Stimulated activated CD8-positive, alpha-beta memory T cell treated with anti-CD3 and anti-CD28 coated beads, Interleukin-12 subunit alpha, Interleukin-12 subunit beta, amount 100 ng/mL, for 1 hour (primary cell): Measurements from ENCODE around the gene SOX11.

Experiments
- DNase-seq: peaks from one replicate; pipeline ENCODE4 v3.0.0-alpha.2; 2020; ENCODE audit warnings: low read depth

SOX11 gene

GRCh38 chr2:5692561-5693286 lies 540 bp downstream of the SOX11 start:
- no peak for DNase-seq

DNA sequence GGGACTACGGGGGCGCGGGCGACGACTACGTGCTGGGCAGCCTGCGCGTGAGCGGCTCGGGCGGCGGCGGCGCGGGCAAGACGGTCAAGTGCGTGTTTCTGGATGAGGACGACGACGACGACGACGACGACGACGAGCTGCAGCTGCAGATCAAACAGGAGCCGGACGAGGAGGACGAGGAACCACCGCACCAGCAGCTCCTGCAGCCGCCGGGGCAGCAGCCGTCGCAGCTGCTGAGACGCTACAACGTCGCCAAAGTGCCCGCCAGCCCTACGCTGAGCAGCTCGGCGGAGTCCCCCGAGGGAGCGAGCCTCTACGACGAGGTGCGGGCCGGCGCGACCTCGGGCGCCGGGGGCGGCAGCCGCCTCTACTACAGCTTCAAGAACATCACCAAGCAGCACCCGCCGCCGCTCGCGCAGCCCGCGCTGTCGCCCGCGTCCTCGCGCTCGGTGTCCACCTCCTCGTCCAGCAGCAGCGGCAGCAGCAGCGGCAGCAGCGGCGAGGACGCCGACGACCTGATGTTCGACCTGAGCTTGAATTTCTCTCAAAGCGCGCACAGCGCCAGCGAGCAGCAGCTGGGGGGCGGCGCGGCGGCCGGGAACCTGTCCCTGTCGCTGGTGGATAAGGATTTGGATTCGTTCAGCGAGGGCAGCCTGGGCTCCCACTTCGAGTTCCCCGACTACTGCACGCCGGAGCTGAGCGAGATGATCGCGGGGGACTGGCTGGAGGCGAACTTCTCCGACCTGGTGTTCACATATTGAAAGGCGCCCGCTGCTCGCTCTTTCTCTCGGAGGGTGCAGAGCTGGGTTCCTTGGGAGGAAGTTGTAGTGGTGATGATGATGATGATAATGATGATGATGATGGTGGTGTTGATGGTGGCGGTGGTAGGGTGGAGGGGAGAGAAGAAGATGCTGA lies 1.4 kb downstream of the SOX11 start:
- no peak for DNase-seq

DNA sequence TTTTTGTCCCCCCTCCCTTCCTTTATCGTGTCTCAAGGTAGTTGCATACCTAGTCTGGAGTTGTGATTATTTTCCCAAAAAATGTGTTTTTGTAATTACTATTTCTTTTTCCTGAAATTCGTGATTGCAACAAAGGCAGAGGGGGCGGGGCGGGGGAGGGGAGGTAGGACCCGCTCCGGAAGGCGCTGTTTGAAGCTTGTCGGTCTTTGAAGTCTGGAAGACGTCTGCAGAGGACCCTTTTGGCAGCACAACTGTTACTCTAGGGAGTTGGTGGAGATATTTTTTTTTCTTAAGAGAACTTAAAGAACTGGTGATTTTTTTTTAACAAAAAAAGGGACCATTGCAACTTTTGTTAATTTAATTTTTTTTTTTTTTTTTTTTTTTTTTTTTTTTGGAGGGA lies 2.1 kb downstream of the SOX11 start:
- no peak for DNase-seq

DNA sequence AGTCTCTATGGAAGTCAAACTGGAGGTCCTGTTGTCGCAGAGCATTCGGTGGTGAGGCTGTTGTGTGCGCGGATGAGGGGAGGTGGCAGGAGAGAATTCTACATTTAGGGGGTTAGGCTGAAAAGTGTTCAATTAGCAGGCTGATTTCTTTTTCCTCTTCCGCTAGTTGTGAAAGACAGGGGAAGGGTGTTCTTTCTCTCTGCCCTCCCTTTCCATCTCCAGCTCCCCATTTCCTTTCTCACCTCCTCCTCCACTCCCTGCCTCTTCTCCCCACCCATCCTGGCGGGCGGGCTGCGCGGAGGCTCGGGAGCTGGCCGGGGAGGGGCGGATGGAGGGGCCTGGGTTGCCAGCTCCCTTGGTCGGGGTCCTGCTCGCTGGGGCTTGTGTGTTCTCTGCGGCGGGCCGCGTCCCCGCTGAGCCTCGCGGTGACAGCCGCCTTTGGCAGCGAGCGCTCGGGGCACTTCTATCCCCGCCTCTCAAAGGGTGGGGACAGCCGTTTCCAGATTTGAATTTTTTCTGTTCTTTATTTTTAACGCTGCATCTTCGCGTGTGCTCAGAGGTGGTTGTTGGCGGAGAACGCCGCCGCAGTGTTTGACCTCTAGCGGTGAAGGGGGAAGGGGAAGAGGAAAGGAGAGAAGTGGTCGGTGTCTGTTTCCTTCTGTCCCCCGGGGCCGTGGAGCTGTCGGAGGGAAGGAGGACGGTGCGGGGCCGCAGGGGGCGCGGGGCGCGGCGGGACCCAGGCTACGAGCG lies 3.6 kb downstream of the SOX11 start:
- DNase-seq, result no peak

DNA sequence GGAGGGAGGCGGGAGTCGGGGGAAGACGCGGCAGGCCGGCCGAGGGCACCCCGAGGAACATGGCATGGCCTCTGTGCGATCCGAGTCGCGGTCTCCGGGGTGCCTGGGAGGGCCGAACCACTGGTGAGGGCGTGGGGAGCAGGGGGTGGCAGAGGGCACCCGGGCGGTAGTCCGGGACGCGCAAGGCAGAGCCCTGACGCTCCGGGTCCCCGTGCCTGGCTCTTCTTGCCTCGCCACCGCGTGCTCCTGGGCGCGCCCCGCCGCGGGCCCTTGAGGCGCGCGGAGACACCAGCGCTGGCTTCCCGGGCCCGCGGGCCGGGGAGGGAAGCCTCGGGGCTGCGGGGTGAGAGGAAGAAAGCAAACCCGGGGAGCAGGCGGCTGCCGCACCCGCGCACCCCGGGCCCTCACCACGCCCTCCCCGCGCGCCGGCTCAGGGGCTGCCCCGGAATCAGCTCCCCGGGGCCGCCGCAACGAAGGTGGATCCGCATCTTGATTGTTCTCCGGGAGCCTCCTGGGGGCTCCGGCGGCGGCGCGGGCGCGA lies 4.3 kb downstream of the SOX11 start:
- no peak for DNase-seq

GRCh38 chr2:5696945-5697521 lies 4.8 kb downstream of the SOX11 start:
- DNase-seq, result no peak

- DNase-seq, result no peak
These were observed 5.4 kb downstream of the SOX11 start for GRCh38 chr2:5697562-5697961.

GRCh38 chr2:5698134-5698533 lies 6.0 kb downstream of the SOX11 start:
- DNase-seq, result no peak

- no peak for DNase-seq
These were observed 7.8 kb downstream of the SOX11 start for GRCh38 chr2:5699963-5700362.

- no peak for DNase-seq
These were observed 8.4 kb downstream of the SOX11 start for GRCh38 chr2:5700551-5700950.

DNA sequence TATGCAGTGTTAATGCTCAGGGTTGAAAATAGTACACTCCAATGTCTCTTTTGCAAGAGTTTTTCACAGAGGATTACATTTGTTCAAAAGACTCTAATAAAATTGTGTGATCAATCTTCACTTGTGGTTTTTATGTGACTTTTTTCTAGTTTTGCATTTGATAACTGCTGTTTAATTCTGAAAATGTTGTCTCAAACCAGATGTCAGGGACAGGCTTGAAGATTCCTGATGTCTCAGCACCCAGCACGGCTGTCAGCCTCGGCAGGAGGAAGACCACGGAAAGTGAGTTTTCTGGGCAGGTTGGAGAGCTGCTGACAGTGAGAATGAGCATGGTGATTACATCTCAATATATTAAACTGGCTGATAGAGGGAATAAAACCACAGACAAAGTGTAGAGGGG lies 9.1 kb downstream of the SOX11 start:
- no peak for DNase-seq

GRCh38 chr2:5703166-5703565 lies 11.0 kb downstream of the SOX11 start:
- DNase-seq, result no peak

- DNase-seq, result no peak
These were observed 13.3 kb downstream of the SOX11 start for GRCh38 chr2:5705490-5705889.

- no peak for DNase-seq
These were observed 14.7 kb downstream of the SOX11 start for GRCh38 chr2:5706717-5707455.

GRCh38 chr2:5710615-5711014 lies 18.4 kb downstream of the SOX11 start:
- no peak for DNase-seq

DNA sequence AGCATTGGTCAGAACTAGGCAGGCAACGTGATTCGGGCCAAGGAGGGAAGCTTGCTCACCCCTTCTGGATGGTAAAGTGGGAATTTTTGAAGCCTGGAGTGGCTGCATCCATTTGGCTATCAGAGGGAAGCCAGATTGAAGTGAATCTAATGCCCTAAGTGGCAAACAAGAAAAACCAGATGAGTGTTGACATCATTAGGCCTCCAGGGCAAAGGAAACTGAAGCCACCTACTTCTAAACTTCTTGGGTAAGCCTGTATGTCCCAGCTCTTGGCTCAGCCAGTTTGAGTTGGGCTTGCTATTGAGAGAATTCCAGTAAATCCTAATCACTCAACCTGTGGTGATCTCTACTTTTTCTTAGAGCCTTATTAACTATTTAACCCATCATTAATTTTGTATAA lies 20.9 kb downstream of the SOX11 start:
- no peak for DNase-seq

- no peak for DNase-seq
These were observed 27.6 kb downstream of the SOX11 start for GRCh38 chr2:5719629-5720334.

DNA sequence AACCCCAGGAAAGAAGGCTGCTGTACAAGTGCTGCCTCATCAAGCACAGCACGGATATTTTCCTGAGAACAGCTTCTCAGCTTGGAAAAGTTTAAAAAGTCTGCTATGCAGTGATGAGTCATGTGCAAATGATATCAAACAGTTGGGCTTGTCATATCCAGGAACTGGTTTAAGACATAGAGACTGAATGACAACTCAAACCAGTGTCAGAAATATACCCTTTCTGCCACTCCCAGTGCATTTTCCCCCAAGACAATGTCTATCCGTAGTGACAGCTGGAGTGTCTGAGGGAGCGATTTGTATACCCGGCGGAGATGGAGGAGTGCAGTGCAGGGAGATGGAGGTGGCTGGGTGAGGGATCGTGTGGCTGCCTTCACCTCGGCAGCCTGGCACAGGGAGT lies 28.2 kb downstream of the SOX11 start:
- no peak for DNase-seq

GRCh38 chr2:5722236-5722635 lies 30.1 kb downstream of the SOX11 start:
- DNase-seq, result no peak
